BJ (cell line): ENCODE measurements around the gene LDHB. TPM values are rescaled to one million over a fixed set of nuclear protein-coding genes. Genes with fewer than 3 reads are reported as not detected.

Experiments
- CTCF ChIA-PET: fragments of 350-600 bp; formaldehyde crosslinking; extraction: SDS; loops from one replicate; lab custom pipeline; 2021; ENCODE audit warnings: antibody characterized with exemption, inconsistent platforms; lab: Yijun Ruan, JAX
- POLR2A ChIA-PET: fragments of 300-600 bp; sonication (Branson Sonifier 250); formaldehyde crosslinking; extraction: SDS; loops from one replicate; lab custom pipeline; 2021; ENCODE audit warnings: antibody characterized with exemption; lab: Charles Lee
- DNase-seq: peaks from one replicate; pipeline ENCODE4 v3.0.0-alpha.2; 2011; ENCODE audit warnings: low read depth
- H3K27me3 ChIP-seq: 2 replicates; pipeline ENCODE4 v1.6.0; 2011; ENCODE audit warnings: low read length; ENCODE audit not compliant: control insufficient read depth, insufficient read depth
- H3K36me3 ChIP-seq: 2 replicates; pipeline ENCODE4 v1.5.1; 2011; ENCODE audit warnings: low read length; ENCODE audit not compliant: control insufficient read depth, insufficient read depth
- H3K4me3 ChIP-seq: 2 replicates; pipeline ENCODE4 v1.5.1; 2011; ENCODE audit warnings: low read depth, mild to moderate bottlenecking, control low read depth, low read length
- polyA plus RNA-seq: library from polyadenylated mRNA; depleted of rRNA; stranded (reverse); fragments of >200 nt; gene quantifications from 2 replicates; pipeline ENCODE4 v1.2.3, GENCODE V29; 2011
- TF ChIP-seq, protein P1 (sequence below): IDR thresholded peaks from 2 replicates; pipeline ENCODE4 v1.5.1; 2011; ENCODE audit warnings: low read depth, mild to moderate bottlenecking, control low read depth, inconsistent platforms, low read length, moderate library complexity; ENCODE audit not compliant: insufficient read depth

Gene LDHB
- polyA plus RNA-seq, 1 experiment: 275 TPM

DNA sequence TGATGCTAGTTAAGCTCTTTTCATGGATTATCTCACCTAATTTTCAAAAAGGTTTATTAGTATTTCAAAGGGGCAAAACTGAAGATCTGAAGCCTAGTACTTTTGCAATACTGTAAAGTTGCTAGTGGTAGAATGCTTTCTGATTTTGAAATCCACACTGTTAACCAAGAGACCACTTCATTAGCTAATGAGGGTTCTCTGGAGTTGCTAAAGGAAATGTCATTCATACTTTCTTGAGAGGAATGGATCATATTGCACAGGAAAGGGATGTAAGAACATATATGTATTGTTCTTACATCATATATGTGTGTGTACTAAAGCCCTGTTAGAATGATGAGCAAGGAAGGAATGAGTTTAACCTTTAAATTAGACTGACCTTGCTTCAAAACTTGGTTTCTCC lies 39.0 kb upstream of the LDHB start:
- TF ChIP-seq, protein P1, sequence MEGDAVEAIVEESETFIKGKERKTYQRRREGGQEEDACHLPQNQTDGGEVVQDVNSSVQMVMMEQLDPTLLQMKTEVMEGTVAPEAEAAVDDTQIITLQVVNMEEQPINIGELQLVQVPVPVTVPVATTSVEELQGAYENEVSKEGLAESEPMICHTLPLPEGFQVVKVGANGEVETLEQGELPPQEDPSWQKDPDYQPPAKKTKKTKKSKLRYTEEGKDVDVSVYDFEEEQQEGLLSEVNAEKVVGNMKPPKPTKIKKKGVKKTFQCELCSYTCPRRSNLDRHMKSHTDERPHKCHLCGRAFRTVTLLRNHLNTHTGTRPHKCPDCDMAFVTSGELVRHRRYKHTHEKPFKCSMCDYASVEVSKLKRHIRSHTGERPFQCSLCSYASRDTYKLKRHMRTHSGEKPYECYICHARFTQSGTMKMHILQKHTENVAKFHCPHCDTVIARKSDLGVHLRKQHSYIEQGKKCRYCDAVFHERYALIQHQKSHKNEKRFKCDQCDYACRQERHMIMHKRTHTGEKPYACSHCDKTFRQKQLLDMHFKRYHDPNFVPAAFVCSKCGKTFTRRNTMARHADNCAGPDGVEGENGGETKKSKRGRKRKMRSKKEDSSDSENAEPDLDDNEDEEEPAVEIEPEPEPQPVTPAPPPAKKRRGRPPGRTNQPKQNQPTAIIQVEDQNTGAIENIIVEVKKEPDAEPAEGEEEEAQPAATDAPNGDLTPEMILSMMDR: no peak
- H3K36me3 ChIP-seq: no peaks in the 10 kb centered on the region
- no peak overlapping the region for H3K4me3 ChIP-seq
- DNase-seq: no peak
- ChIA-PET CTCF (interaction anchor here (0.6 to 6.0 kb wide), 8 partner anchors 13 to 928 kb away, joined by 3 to 103 read pairs (median 4); partner anchors contain the start of gene ETNK1), POLR2A (no interaction called here)
- H3K27me3 ChIP-seq: no peaks in the 10 kb centered on the region

DNA sequence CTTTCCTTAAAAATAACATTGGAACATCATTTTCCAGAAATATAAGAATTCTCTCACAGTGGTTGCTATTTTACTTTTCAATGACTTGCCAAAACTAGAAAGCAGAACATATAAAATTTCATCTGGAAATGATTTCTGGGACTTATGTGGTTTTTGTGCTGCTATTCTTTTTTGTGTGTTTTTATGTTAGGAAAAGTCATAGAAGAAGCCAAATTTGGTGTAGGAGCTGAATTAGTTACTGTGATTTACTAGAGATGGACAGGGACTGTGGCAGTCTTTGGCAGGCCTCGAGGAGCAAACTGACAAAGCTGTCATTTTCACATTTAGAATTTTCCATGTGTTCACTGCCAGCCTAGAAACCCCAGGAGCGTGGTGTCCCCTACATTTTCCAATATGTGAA lies 38.3 kb upstream of the LDHB start:
- Histone ChIP-seq H3K36me3 (no peaks in the 10 kb centered on the region), H3K27me3 (no peaks in the 10 kb centered on the region), H3K4me3 (no peak overlapping the region)
- POLR2A ChIA-PET: no interaction called here
- DNase-seq: peak; percentile 50
- CTCF ChIA-PET: interaction anchor here (0.7 to 6.0 kb wide), 8 partner anchors 13 to 748 kb away, joined by 3 to 103 read pairs (median 4); no protein-coding TSS in a partner anchor
- TF ChIP-seq, protein P1: no peak

DNA sequence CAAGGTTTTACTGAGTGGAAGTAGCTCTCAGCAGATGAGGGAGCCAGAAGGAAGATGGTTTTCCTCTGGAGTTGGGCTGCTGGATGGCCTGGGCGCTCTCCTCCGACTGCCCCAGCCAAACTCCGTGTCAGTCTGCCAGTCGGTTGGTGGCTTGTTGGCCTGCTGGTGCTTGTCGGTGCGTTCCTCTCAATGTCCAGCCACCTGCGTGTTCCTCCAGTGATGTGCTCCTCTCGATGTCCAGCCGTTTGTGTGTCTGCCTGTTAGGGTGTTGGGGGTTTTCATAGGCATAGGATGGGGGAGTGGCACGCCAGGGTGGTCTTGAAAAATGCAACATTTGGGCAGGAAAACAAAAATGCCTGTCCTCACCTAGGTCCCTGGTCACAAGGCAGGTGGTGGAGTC lies 37.0 kb upstream of the LDHB start:
- ChIA-PET CTCF (interaction anchor here (0.8 to 2.5 kb wide), 2 partner anchors 14 to 296 kb away, joined by 4 to 5 read pairs; no protein-coding TSS in a partner anchor), POLR2A (no interaction called here)
- Histone ChIP-seq H3K27me3 (no peaks in the 10 kb centered on the region), H3K36me3 (no peaks in the 10 kb centered on the region), H3K4me3 (no peak overlapping the region)
- TF ChIP-seq, protein P1: no peak
- DNase-seq: no peak

DNA sequence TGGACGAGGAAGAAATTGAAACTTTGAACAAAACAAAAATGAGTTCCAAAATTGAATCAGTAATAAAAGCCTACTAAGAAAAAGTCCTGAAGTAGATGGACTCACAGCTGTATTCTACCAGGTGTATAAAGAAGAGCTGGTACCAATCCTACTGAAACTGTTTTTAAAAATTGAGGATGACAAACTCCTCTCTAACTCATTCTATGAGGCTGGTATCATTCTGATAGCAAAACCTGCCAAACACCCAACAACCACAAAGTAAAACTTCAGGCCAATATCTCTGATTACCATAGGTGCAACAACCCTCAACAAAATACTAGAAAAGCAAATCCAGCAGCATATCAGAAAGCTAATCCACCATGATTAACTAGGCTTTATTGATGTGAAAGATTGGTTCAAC lies 33.9 kb upstream of the LDHB start:
- Histone ChIP-seq H3K4me3 (no peak overlapping the region), H3K27me3 (no peaks in the 10 kb centered on the region), H3K36me3 (no peaks in the 10 kb centered on the region)
- POLR2A ChIA-PET: no interaction called here
- TF ChIP-seq, protein P1: no peak
- CTCF ChIA-PET: interaction anchor here (0.6 to 2.1 kb wide), 2 partner anchors 11 to 298 kb away, joined by 3 to 8 read pairs; no protein-coding TSS in a partner anchor
- no peak for DNase-seq

DNA sequence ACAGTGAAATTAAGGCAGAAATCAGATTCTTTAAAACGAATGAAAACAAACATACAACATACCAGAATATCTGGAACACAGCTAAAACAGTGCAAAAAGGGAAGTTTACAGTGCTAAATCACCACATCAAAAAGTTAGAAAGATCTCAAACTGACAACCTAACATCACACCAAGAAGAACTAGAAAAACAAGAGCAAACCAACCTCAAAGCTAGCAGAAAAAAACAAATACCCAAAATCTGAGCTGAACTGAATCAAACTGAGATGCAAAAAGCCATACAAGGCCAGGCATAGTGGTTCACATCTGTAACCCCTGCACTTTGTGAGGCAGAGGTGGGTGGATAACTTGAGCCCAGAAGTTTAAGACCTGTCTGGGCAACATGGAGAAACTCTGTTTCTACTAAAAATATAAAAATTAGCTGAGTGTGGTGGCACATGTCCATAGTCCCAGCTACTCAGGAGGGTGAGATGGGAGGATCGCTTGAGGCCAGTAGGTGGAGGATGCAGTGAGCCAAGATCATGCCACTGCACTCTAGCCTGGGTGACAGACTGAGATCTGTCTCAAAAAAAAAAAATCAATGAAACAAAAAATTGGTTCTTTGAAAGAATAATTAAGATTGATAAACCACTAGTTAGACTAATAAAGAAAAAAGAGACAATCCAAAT lies 33.2 kb upstream of the LDHB start:
- ChIA-PET POLR2A (no interaction called here), CTCF (interaction anchor here (2.1 kb wide), 1 partner anchor 10 kb away, joined by 8 read pairs; no protein-coding TSS in a partner anchor)
- TF ChIP-seq, protein P1: no peak
- no peak overlapping the region for H3K4me3 ChIP-seq
- H3K36me3 ChIP-seq: no peaks in the 10 kb centered on the region
- H3K27me3 ChIP-seq: no peaks in the 10 kb centered on the region
- no peak for DNase-seq
